Measurements from ENCODE around the gene LRRC28. TPM values are rescaled to one million over a fixed set of nuclear protein-coding genes. Genes with fewer than 3 reads are reported as not detected.

LRRC28 gene
- polyA plus RNA-seq, 1 of the 3 experiments (the other 2 are of a cell fraction) = 15.2 TPM

DNA sequence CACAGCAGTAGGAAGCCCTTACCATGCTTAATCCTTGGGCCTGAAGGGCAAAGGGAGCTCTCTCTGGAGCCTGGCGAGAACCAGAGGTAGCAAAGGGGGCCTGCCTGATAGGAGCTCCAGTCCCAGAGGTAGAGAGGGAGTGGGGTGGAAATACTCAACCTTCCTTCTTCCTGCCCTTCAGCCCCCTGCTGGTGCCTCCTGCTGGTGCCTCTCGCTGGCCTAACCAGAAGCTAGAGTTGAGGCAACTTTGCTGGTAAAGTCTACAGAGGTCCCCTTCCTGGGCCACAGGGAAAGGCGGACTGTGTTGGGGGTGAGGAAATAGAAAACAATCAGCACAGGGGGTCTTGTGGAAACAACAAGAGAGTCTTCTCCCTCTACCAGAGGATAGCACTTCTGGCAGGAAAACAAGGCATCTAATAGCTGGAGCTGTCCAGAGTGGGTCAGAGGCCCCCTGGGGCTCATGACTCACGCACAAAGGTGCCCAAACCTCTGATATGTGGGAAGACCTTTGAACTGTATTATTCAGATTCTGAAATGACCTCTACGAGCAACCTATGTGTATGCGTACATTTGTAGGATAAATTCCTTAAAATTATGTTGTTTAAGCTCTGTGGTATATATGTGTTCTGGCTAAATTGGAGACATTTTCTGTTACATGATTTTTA is 133.9 kb downstream of the LRRC28 start:
- DNase-seq = no peak
- Histone ChIP-seq H3K9me3 (no peaks in the 10 kb centered on the region), H3K4me3 (ENCODE audit: low read depth in 2 of 2, low read length in 1 of 2) (no peak overlapping the region), H2AFZ (ENCODE audit: low read depth) (no peak overlapping the region), H3K79me2 (ENCODE audit: insufficient read depth) (no peaks in the 10 kb centered on the region), H3K36me3 (replicated peaks in 1 of 2; ENCODE audit: control insufficient read depth in 1 of 2, insufficient read depth in 2 of 2, low read length in 1 of 2) (peaks cover 0 to 4% of the 10 kb centered on the region in 2 experiments), H3F3A (replicated peaks; ENCODE audit: insufficient read depth) (no peaks in the 10 kb centered on the region), H3K9ac (no peak overlapping the region), H3K4me2 (no peak overlapping the region), H4K20me1 (ENCODE audit: insufficient read depth) (no peaks in the 10 kb centered on the region), H3K9me2 (no peaks in the 10 kb centered on the region), H3K4me1 (ENCODE audit: control insufficient read depth in 1 of 2, insufficient read depth in 2 of 2, low read depth in 1 of 2, low read length in 1 of 2) (no peaks in the 10 kb centered on the region), H3K27ac (ENCODE audit: low read depth in 2 of 2, low read length in 1 of 2) (no peak overlapping the region), H3K27me3 (ENCODE audit: insufficient read depth) (no peaks in the 10 kb centered on the region)
- TF ChIP-seq FOSL2 (IDR thresholded peaks at IDR 0.05; ENCODE audit: borderline replicate concordance, low read depth) = no peak
- TF ChIP-seq, protein P1, sequence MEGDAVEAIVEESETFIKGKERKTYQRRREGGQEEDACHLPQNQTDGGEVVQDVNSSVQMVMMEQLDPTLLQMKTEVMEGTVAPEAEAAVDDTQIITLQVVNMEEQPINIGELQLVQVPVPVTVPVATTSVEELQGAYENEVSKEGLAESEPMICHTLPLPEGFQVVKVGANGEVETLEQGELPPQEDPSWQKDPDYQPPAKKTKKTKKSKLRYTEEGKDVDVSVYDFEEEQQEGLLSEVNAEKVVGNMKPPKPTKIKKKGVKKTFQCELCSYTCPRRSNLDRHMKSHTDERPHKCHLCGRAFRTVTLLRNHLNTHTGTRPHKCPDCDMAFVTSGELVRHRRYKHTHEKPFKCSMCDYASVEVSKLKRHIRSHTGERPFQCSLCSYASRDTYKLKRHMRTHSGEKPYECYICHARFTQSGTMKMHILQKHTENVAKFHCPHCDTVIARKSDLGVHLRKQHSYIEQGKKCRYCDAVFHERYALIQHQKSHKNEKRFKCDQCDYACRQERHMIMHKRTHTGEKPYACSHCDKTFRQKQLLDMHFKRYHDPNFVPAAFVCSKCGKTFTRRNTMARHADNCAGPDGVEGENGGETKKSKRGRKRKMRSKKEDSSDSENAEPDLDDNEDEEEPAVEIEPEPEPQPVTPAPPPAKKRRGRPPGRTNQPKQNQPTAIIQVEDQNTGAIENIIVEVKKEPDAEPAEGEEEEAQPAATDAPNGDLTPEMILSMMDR (IDR thresholded peaks at IDR 0.05) = peak; percentile 40
- 91% methylated on average over 5 of the region's 6 CpGs for WGBS (ENCODE audit: low lambda C conversion rate)
- CTCF ChIA-PET = interaction anchor here (1.0 to 1.5 kb wide), 4 partner anchors 22 to 319 kb away, joined by 3 to 5 read pairs (median 4); no protein-coding TSS in a partner anchor
- POLR2A ChIA-PET = no interaction called here

DNA sequence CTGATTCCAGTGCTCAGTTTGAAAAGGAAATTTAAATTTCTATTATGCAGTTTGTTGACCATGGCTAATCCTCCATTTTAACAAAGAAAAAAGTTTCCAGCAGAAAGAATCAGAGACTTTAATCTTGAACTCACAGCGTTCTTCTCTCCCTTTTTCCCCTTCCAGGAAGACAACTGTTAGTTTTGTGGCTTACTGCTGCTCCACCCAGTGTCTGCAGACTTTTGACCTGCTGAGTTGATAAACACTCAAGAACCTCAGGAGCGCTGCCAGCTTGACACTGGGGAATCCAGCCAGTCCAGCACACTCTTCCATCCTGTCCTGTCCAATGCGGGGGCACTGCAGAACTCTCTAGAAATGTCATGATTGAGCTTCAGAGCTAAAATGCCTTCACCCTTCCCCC is 134.6 kb downstream of the LRRC28 start:
- H3K9me3 ChIP-seq = no peaks in the 10 kb centered on the region
- no peaks in the 10 kb centered on the region for H3K4me1 ChIP-seq (ENCODE audit: control insufficient read depth in 1 of 2, insufficient read depth in 2 of 2, low read depth in 1 of 2, low read length in 1 of 2)
- ChIA-PET CTCF (interaction anchor here (1.0 to 1.5 kb wide), 3 partner anchors 25 to 318 kb away, joined by 3 to 5 read pairs (median 5); no protein-coding TSS in a partner anchor), POLR2A (no interaction called here)
- H4K20me1 ChIP-seq (ENCODE audit: insufficient read depth) = no peaks in the 10 kb centered on the region
- H3K9me2 ChIP-seq = no peaks in the 10 kb centered on the region
- no peaks in the 10 kb centered on the region for H3K79me2 ChIP-seq (ENCODE audit: insufficient read depth)
- no peak overlapping the region for H3K9ac ChIP-seq
- H3K27me3 ChIP-seq (ENCODE audit: insufficient read depth) = no peaks in the 10 kb centered on the region
- 76% methylated on average over 3 of the region's 3 CpGs for WGBS (ENCODE audit: low lambda C conversion rate)
- TF ChIP-seq, protein P2, sequence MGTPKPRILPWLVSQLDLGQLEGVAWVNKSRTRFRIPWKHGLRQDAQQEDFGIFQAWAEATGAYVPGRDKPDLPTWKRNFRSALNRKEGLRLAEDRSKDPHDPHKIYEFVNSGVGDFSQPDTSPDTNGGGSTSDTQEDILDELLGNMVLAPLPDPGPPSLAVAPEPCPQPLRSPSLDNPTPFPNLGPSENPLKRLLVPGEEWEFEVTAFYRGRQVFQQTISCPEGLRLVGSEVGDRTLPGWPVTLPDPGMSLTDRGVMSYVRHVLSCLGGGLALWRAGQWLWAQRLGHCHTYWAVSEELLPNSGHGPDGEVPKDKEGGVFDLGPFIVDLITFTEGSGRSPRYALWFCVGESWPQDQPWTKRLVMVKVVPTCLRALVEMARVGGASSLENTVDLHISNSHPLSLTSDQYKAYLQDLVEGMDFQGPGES (IDR thresholded peaks at IDR 0.05; ENCODE audit: low read depth, low read length) = no peak
- TF ChIP-seq, protein P3, sequence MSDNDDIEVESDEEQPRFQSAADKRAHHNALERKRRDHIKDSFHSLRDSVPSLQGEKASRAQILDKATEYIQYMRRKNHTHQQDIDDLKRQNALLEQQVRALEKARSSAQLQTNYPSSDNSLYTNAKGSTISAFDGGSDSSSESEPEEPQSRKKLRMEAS (IDR thresholded peaks at IDR 0.05; ENCODE audit: low read depth) = no peak
- TF ChIP-seq YY1 (IDR thresholded peaks at IDR 0.05; ENCODE audit: low read depth) = no peak
- no peak for TF ChIP-seq TCF12 (IDR thresholded peaks at IDR 0.05)
- TF ChIP-seq, protein P4, sequence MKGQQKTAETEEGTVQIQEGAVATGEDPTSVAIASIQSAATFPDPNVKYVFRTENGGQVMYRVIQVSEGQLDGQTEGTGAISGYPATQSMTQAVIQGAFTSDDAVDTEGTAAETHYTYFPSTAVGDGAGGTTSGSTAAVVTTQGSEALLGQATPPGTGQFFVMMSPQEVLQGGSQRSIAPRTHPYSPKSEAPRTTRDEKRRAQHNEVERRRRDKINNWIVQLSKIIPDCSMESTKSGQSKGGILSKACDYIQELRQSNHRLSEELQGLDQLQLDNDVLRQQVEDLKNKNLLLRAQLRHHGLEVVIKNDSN (IDR thresholded peaks at IDR 0.05; ENCODE audit: borderline replicate concordance, low read depth) = no peak
- TF ChIP-seq TEAD4 (IDR thresholded peaks at IDR 0.05; ENCODE audit: borderline replicate concordance, insufficient read depth) = no peak
- TF ChIP-seq ELF1 (IDR thresholded peaks at IDR 0.05) = no peak
- TF ChIP-seq FOXJ3 (CRISPR knock-in tag; IDR thresholded peaks at IDR 0.05) = no peak
- no peak for TF ChIP-seq FOXM1 (IDR thresholded peaks at IDR 0.05; ENCODE audit: low read depth)
- no peak for TF ChIP-seq MXI1 (IDR thresholded peaks at IDR 0.05; ENCODE audit: low read depth, low read length)
- TF ChIP-seq NFIC (IDR thresholded peaks at IDR 0.05; ENCODE audit: borderline replicate concordance) = no peak
- TF ChIP-seq, protein P5, sequence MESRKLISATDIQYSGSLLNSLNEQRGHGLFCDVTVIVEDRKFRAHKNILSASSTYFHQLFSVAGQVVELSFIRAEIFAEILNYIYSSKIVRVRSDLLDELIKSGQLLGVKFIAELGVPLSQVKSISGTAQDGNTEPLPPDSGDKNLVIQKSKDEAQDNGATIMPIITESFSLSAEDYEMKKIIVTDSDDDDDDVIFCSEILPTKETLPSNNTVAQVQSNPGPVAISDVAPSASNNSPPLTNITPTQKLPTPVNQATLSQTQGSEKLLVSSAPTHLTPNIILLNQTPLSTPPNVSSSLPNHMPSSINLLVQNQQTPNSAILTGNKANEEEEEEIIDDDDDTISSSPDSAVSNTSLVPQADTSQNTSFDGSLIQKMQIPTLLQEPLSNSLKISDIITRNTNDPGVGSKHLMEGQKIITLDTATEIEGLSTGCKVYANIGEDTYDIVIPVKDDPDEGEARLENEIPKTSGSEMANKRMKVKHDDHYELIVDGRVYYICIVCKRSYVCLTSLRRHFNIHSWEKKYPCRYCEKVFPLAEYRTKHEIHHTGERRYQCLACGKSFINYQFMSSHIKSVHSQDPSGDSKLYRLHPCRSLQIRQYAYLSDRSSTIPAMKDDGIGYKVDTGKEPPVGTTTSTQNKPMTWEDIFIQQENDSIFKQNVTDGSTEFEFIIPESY (IDR thresholded peaks at IDR 0.05; ENCODE audit: borderline replicate concordance, low read depth) = no peak
- TF ChIP-seq NRF1 (IDR thresholded peaks at IDR 0.05; ENCODE audit: low read depth, low read length) = no peak
- no peak for TF ChIP-seq SIN3A (IDR thresholded peaks at IDR 0.05; ENCODE audit: borderline replicate concordance, low read depth, low read length)
- no peak for DNase-seq
- no peak overlapping the region for H3K4me3 ChIP-seq (ENCODE audit: low read depth in 2 of 2, low read length in 1 of 2)
- no peaks in the 10 kb centered on the region for H3F3A ChIP-seq (replicated peaks; ENCODE audit: insufficient read depth)
- H3K4me2 ChIP-seq = no peak overlapping the region
- H2AFZ ChIP-seq (ENCODE audit: low read depth) = no peak overlapping the region
- peaks cover 0 to 4% of the 10 kb centered on the region in 2 experiments for H3K36me3 ChIP-seq (replicated peaks in 1 of 2; ENCODE audit: control insufficient read depth in 1 of 2, insufficient read depth in 2 of 2, low read length in 1 of 2)
- H3K27ac ChIP-seq (ENCODE audit: low read depth in 2 of 2, low read length in 1 of 2) = no peak overlapping the region
